Activated B cell treated with CpG ODN at 0.5 μM for 24 hours (primary cell): ENCODE measurements around the gene FAM240A. TPM values are rescaled to one million over a fixed set of nuclear protein-coding genes. Genes with fewer than 3 reads are reported as not detected.

Experiments
- ATAC-seq: fragments of 200-7000 bp; cut with Tn5 transposase; one replicate; pipeline ENCODE4 v1.10.0; 2021; ENCODE audit warnings: low read depth, mild to moderate bottlenecking, moderate library complexity
- CTCF ChIA-PET: fragments of 350-600 bp; sonication (Branson Sonifier 250); formaldehyde crosslinking; loops from one replicate; lab custom pipeline; 2021; ENCODE audit warnings: antibody characterized with exemption; lab: Charles Lee
- POLR2A ChIA-PET: fragments of 350-600 bp; sonication (Branson Sonifier 250); formaldehyde crosslinking; loops from one replicate; lab custom pipeline; 2021; ENCODE audit warnings: antibody characterized with exemption; lab: Charles Lee
- DNase-seq: peaks from one replicate; pipeline ENCODE4 v3.0.0; 2022
- H3K27ac Mint-ChIP-seq: one replicate; pipeline ENCODE4 v1.8.0; 2020; ENCODE audit warnings: mixed read lengths
- H3K27me3 Mint-ChIP-seq: one replicate; pipeline ENCODE4 v1.8.0; 2021; ENCODE audit warnings: mixed read lengths
- H3K36me3 Mint-ChIP-seq: one replicate; pipeline ENCODE4 v1.8.0; 2021; ENCODE audit warnings: low read depth, mixed read lengths
- H3K4me1 Mint-ChIP-seq: one replicate; pipeline ENCODE4 v1.8.0; 2021; ENCODE audit warnings: mixed read lengths
- H3K4me3 Mint-ChIP-seq: one replicate; pipeline ENCODE4 v1.8.0; 2020; ENCODE audit warnings: mild to moderate bottlenecking, mixed read lengths
- H3K9me3 Mint-ChIP-seq: one replicate; pipeline ENCODE4 v1.8.0; 2020; ENCODE audit warnings: mixed read lengths
- intact Hi-C: fragments of 100-400 bp; cut with micrococcal nuclease; formaldehyde crosslinking; loops from one replicate; pipeline ENCODE4 v1.15.1; 2024
- total RNA-seq: library from RNA; stranded (reverse); gene quantifications from 2 replicates; pipeline ENCODE4 v1.2.3, GENCODE V29; 2022
- TF ChIP-seq, protein P1 (sequence below): fragments of 200-600 bp; IDR thresholded peaks from one replicate; pipeline ENCODE4 v1.8.0; 2022; ENCODE audit warnings: antibody characterized with exemption, mild to moderate bottlenecking

FAM240A gene
- total RNA-seq, 1 donor from 2014 or later, result not detected

DNA sequence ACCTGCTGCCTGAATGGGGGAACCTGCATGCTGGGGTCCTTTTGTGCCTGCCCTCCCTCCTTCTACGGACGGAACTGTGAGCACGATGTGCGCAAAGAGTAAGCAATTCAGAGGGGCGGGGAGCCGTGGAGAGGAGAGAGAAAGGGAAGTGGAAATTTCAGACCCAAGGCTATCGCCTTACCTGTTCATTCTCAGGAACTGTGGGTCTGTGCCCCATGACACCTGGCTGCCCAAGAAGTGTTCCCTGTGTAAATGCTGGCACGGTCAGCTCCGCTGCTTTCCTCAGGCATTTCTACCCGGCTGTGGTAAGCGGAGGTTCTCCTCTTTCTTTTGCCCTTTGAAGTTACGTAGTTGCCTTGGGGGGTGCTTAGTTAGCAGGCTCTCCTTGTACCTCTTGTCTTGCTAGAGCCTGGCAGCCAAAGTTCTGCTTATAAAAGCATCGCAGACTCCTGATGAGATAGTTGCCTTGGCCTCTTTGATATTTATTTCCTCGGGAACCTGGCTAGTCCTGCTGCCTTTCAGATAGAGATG, 32.5 kb upstream of the FAM240A start:
- POLR2A ChIA-PET, result no interaction called here
- Mint-ChIP-seq H3K27me3 (peaks cover 15% of the 10 kb centered on the region), H3K9me3 (no peaks in the 10 kb centered on the region), H3K4me1 (peaks cover 2% of the 10 kb centered on the region), H3K36me3 (no peaks in the 10 kb centered on the region), H3K27ac (no peak overlapping the region), H3K4me3 (no peak overlapping the region)
- TF ChIP-seq, protein P1, sequence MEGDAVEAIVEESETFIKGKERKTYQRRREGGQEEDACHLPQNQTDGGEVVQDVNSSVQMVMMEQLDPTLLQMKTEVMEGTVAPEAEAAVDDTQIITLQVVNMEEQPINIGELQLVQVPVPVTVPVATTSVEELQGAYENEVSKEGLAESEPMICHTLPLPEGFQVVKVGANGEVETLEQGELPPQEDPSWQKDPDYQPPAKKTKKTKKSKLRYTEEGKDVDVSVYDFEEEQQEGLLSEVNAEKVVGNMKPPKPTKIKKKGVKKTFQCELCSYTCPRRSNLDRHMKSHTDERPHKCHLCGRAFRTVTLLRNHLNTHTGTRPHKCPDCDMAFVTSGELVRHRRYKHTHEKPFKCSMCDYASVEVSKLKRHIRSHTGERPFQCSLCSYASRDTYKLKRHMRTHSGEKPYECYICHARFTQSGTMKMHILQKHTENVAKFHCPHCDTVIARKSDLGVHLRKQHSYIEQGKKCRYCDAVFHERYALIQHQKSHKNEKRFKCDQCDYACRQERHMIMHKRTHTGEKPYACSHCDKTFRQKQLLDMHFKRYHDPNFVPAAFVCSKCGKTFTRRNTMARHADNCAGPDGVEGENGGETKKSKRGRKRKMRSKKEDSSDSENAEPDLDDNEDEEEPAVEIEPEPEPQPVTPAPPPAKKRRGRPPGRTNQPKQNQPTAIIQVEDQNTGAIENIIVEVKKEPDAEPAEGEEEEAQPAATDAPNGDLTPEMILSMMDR, result no peak
- ATAC-seq (no peak), DNase-seq (no peak)
- intact Hi-C loops, result no loop called here
- CTCF ChIA-PET, result no interaction called here

DNA sequence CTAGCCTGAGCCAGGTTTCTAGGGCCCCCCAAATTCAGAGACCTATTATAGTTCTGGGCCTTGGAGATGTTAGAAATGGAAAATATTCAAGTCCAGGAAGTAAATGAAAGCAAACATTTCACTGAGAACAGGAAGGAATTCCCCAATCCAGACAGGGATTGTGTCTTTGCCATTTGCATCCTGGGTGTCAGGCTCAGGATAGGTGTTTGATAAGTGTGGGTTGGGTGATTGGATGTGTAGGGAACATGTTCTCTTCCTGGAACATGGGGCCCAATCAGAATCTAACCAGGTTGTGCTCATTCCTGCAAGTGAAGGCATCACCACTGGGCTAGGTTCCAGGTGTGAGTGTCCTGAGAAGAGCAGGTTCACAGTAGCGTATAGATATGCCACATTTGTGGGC, 31.6 kb upstream of the FAM240A start:
- DNase-seq (no peak), ATAC-seq (no peak)
- ChIA-PET CTCF (no interaction called here), POLR2A (no interaction called here)
- Mint-ChIP-seq H3K4me1 (peaks cover 2% of the 10 kb centered on the region), H3K36me3 (no peaks in the 10 kb centered on the region), H3K4me3 (no peak overlapping the region), H3K27ac (no peak overlapping the region), H3K27me3 (peaks cover 16% of the 10 kb centered on the region), H3K9me3 (no peaks in the 10 kb centered on the region)
- TF ChIP-seq, protein P1, result no peak
- intact Hi-C loops, result no loop called here

DNA sequence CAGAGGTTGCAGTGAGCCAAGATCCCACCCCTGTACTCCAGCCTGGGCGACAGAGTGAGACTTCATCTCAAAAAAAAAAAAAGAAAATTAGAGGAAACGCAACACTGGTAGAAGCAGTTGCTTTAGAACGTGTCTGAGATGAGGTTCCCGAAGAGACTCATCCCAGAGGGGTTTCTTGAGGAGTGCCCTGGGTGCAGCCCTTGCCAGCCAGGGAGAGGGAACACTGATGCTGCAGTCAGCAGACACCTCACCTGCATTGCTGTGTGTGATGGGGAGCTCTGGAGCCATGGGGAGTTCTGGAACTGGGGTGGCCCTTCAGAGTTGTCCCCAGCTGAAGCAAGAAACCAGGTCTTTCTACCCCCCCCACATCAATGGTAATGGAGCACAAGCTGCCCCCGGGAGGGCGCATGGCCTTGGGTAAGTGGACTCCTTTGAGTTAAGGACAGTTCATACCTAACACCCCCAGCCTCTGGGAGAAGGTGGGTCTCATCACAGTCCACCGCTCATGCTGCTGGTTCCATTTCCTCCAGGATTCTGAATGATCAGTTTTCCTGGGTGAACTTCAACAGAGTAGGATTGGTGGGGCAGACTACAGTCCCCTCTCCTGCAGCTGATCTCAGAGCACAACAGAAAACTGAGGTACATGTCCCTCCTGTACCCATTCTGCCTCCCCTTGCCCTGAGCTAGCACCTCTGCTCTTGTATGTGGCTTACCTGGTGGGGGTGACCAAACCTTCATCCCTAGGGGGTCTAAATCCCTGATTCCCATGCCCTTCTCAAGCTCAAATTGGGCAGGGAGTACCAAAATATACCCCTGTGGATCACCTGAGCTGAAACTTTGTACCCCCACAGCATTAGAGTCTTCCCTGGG, 27.5 kb upstream of the FAM240A start:
- Mint-ChIP-seq H3K4me3 (no peak overlapping the region), H3K4me1 (no peaks in the 10 kb centered on the region), H3K36me3 (no peaks in the 10 kb centered on the region), H3K27ac (no peak overlapping the region), H3K27me3 (peaks cover 6% of the 10 kb centered on the region), H3K9me3 (no peaks in the 10 kb centered on the region)
- TF ChIP-seq, protein P1, result no peak
- ATAC-seq (no peak), DNase-seq (no peak)
- intact Hi-C loops, result no loop called here
- POLR2A ChIA-PET, result no interaction called here
- CTCF ChIA-PET, result no interaction called here

DNA sequence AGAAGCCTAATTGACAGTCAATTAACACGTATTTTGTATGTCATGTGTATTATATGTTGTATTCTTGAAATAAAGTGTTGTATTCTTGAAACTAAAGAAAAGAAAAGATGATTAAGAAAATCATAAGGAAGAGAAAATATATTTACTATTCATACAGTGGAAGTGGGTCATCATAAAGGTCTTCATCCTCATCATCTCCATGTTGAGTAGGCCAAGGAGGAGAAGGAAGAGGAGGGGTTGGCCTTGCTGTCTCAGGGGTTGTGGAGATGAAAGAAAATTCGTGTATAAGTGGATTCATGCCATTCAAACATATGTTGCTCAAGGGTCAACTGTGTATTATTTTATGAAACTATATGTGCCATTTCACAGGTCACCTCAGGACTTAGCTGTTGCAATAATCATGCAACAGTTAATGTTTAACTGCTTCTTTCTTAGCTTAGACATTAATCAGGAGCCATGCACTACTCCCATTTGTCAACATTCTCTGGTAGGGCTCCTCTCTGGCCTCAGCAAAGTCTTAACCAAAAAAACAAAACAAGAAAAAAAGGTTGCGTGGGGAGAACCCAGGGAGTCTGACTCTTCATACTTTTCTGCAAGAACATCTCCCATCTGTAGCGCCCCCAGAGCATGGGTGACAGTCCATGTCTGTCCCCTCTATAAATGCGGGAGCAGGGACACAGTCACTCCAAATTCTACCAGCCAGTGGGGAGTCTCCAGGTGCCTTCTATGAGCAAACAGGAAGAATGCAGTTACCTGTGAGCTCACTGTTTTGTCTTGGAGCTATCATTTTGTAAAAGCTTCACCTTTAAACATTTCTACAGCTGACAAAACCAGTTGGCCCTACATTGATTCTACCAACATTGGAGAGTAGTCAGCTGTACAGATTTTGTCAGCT, 26.3 kb upstream of the FAM240A start:
- ATAC-seq, result no peak
- Mint-ChIP-seq H3K27me3 (peaks cover 6% of the 10 kb centered on the region), H3K4me1 (no peaks in the 10 kb centered on the region), H3K27ac (no peak overlapping the region), H3K36me3 (no peaks in the 10 kb centered on the region), H3K9me3 (no peaks in the 10 kb centered on the region), H3K4me3 (no peak overlapping the region)
- POLR2A ChIA-PET, result no interaction called here
- no peak for DNase-seq
- TF ChIP-seq, protein P1, result no peak
- intact Hi-C loops, result no loop called here
- CTCF ChIA-PET, result no interaction called here
